DND-41 (cell line): ENCODE data around the gene PSMC2.

Experiments
- ATAC-seq: fragments of 200-7000 bp; cut with Tn5 transposase; 3 replicates; pipeline ENCODE4 v1.9.1; 2021; ENCODE audit warnings: low read depth; ENCODE audit not compliant: insufficient read depth
- DNase-seq: peaks from one replicate; pipeline ENCODE4 v3.0.0-alpha.2; 2020
- H2AFZ ChIP-seq: 2 replicates; pipeline ENCODE4 v1.6.0; 2012; ENCODE audit warnings: low read depth, low read length
- H3K27ac ChIP-seq: 2 replicates; pipeline ENCODE4 v1.5.1; 2012; ENCODE audit warnings: low read length, inconsistent platforms
- H3K27me3 ChIP-seq: fragments of 200-600 bp; sonication (generic); 2 replicates; pipeline ENCODE4 v1.6.0; 2012; ENCODE audit warnings: low read length, mild to moderate bottlenecking, inconsistent platforms; ENCODE audit not compliant: insufficient read depth, poor library complexity
- H3K36me3 ChIP-seq: 2 replicates; pipeline ENCODE4 v1.5.1; 2012; ENCODE audit warnings: low read length, inconsistent platforms; ENCODE audit not compliant: insufficient read depth
- H3K4me1 ChIP-seq: 2 replicates; pipeline ENCODE4 v1.5.1; 2012; ENCODE audit warnings: mild to moderate bottlenecking, low read length; ENCODE audit not compliant: insufficient read depth
- H3K4me2 ChIP-seq: 2 replicates; pipeline ENCODE4 v1.6.0; 2012; ENCODE audit warnings: mild to moderate bottlenecking, moderate library complexity, low read length, inconsistent platforms; ENCODE audit not compliant: insufficient read depth
- H3K4me3 ChIP-seq, 2 experiments: fragments of 200-600 bp in 1 of 2; shearing (Covaris generic) in 1 of 2; 2 replicates each; pipeline ENCODE4 v1.5.1; 2012 to 2016; ENCODE audit warnings: inconsistent platforms in 2 of 2, low read length in 2 of 2, mild to moderate bottlenecking in 2 of 2, low read depth in 1 of 2, moderate library complexity in 1 of 2
- H3K79me2 ChIP-seq: 2 replicates; pipeline ENCODE4 v1.6.0; 2012; ENCODE audit warnings: low read length, inconsistent platforms; ENCODE audit not compliant: insufficient read depth
- H3K9ac ChIP-seq: 2 replicates; pipeline ENCODE4 v1.6.0; 2012; ENCODE audit warnings: low read depth, mild to moderate bottlenecking, inconsistent platforms, low read length, moderate library complexity
- H3K9me3 ChIP-seq: 2 replicates; pipeline ENCODE4 v1.5.1; 2012; ENCODE audit warnings: low read length, moderate library complexity, mild to moderate bottlenecking, inconsistent platforms; ENCODE audit not compliant: insufficient read depth, severe bottlenecking
- H4K20me1 ChIP-seq: 2 replicates; pipeline ENCODE4 v1.6.0; 2012; ENCODE audit warnings: low read length; ENCODE audit not compliant: insufficient read depth
- EZH2 ChIP-seq: IDR thresholded peaks from 3 replicates; pipeline ENCODE4 v1.6.1; 2012; ENCODE audit warnings: borderline replicate concordance, low read depth, mild to moderate bottlenecking, moderate library complexity, low read length, inconsistent platforms; ENCODE audit not compliant: severe bottlenecking
- TF ChIP-seq, protein P1 (sequence below): IDR thresholded peaks from 2 replicates; pipeline ENCODE4 v1.5.1; 2012; ENCODE audit warnings: borderline replicate concordance, low read length, moderate library complexity, mild to moderate bottlenecking; ENCODE audit not compliant: poor library complexity, severe bottlenecking; ENCODE audit errors: extremely low read depth

PSMC2 gene

DNA sequence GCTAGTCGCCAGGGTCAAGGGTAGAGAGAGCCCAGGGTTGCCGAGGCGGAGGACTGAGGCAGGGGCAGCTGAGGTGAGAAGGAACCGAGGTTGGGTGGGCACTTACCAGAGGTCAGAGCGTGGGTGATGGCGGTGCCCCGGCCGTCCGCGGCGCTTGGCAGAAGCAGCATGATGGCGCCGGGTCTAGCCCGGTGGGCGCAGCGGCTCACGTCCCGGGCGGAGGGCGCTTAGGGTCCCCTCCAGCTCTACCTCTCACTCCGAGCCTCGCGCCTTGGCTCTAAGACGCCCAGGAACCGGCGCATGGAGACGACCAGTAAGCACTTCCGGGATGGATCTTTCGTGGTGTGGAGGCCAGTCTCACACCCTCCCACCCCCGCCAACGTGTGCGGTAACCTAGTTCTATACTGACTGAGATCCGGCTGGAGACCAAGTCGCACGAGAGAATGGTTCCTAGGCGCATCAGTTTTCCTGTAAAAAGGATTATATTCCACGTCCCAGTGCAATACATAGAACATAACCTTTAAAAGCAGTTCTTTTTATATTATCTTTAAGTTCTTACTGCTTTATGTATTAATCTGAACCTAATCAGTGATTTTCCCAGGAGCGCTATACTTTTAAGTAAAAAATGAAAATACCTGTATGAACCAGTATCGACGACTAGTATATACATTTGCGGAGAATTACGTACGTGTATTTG is 2.8 kb upstream of the PSMC2 start, which contains the start of gene DNAJC2:
Gene DNAJC2 (minus strand): TSS at position 315 of the 697 bp plus-strand sequence. CDS start 145 bp downstream, at position 170.
- peak; percentile 86 for ATAC-seq
- peak within 1 kb of the TSS; percentile 45 to 86 for H3K4me3 ChIP-seq
- peaks cover 63% of the 10 kb centered on the region for H3K4me1 ChIP-seq

DNA sequence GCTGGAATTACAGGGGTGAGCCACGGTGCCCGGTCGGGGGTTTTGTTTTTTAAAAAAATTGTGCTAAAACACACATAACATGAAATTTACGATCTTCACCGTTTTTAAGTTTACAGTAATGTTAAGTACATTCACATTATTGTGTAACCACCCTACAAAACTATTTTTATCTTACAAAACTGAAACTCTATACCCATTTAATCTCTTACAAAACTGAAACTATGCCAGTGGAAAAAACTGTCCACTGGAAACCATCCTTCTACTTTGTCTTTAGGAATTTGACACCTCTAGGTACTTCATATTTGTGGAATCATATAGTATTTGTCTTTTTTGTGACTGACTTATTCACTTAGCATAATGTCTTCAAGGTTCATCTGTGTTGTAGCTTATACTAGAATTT is 1.0 kb upstream of the PSMC2 start:
- H3K4me2 ChIP-seq, result peak overlapping the region; percentile 89

More for the DNA sequence above, 2.8 kb upstream of the PSMC2 start, which contains the start of gene DNAJC2:
- no peaks in the 10 kb centered on the region for H3K9me3 ChIP-seq
- H3K27me3 ChIP-seq, result no peaks in the 10 kb centered on the region
- TF ChIP-seq, protein P1, sequence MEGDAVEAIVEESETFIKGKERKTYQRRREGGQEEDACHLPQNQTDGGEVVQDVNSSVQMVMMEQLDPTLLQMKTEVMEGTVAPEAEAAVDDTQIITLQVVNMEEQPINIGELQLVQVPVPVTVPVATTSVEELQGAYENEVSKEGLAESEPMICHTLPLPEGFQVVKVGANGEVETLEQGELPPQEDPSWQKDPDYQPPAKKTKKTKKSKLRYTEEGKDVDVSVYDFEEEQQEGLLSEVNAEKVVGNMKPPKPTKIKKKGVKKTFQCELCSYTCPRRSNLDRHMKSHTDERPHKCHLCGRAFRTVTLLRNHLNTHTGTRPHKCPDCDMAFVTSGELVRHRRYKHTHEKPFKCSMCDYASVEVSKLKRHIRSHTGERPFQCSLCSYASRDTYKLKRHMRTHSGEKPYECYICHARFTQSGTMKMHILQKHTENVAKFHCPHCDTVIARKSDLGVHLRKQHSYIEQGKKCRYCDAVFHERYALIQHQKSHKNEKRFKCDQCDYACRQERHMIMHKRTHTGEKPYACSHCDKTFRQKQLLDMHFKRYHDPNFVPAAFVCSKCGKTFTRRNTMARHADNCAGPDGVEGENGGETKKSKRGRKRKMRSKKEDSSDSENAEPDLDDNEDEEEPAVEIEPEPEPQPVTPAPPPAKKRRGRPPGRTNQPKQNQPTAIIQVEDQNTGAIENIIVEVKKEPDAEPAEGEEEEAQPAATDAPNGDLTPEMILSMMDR, result no peak
- no peak for TF ChIP-seq EZH2
- peaks cover 18% of the 10 kb centered on the region; the same call in 1 of the 2 replicates for H4K20me1 ChIP-seq
- H3K9ac ChIP-seq, result peak within 1 kb of the TSS; percentile 73
- peaks cover 89% of the 10 kb centered on the region for H3K79me2 ChIP-seq
- H3K4me2 ChIP-seq, result peak within 1 kb of the TSS; percentile 89
- peak within 1 kb of the TSS; percentile 83 for H3K27ac ChIP-seq
- DNase-seq, result peak; percentile 87
- peaks cover 31% of the 10 kb centered on the region for H3K36me3 ChIP-seq
- H2AFZ ChIP-seq, result peak within 1 kb of the TSS; percentile 94

DNA sequence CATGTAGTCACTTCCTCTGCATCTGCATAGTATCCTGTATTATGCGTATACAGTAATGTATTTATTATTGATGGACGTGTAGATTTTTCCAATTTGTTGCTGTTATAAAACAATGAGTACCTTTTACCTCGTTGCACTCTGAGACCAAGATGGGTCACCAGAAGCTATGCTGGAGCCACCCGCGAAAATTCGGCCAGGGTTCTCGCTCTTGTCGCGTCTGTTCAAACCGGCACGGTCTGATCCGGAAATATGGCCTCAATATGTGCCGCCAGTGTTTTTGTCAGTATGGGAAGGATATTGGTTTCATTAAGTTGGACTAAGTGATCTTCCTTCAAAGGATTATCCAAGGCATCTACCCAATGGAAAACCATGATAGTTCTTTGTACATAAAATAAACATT is 1.0 kb downstream of the PSMC2 start:
- Histone ChIP-seq H3K4me1 (peaks cover 71% of the 10 kb centered on the region), H3K79me2 (peaks cover 92% of the 10 kb centered on the region), H3K9ac (peak overlapping the region; percentile 67), H4K20me1 (peaks cover 48% of the 10 kb centered on the region; the same call in 1 of the 2 replicates), H2AFZ (no peak overlapping the region), H3K27ac (peak overlapping the region; percentile 53), H3K27me3 (no peaks in the 10 kb centered on the region), H3K36me3 (peaks cover 40% of the 10 kb centered on the region), H3K4me2 (peak overlapping the region; percentile 89), H3K9me3 (no peaks in the 10 kb centered on the region), H3K4me3 (peak overlapping the region; percentile 80 to 84)
- ATAC-seq (no peak), DNase-seq (no peak)
- no peak for TF ChIP-seq EZH2
- TF ChIP-seq, protein P1, result no peak

More for the DNA sequence above, 1.0 kb upstream of the PSMC2 start:
- no peaks in the 10 kb centered on the region for H3K27me3 ChIP-seq
- peak overlapping the region; percentile 83 for H2AFZ ChIP-seq
- H3K27ac ChIP-seq, result no peak overlapping the region
- ATAC-seq (no peak), DNase-seq (no peak)
- peaks cover 31% of the 10 kb centered on the region for H3K36me3 ChIP-seq
- peaks cover 91% of the 10 kb centered on the region for H3K79me2 ChIP-seq
- H3K4me3 ChIP-seq, result peak overlapping the region in 1 of 2 experiments; percentile 80; a peak in 1 of 4 replicates
- peaks cover 30% of the 10 kb centered on the region; the same call in 1 of the 2 replicates for H4K20me1 ChIP-seq
- peaks cover 74% of the 10 kb centered on the region for H3K4me1 ChIP-seq
- no peaks in the 10 kb centered on the region for H3K9me3 ChIP-seq
- no peak for TF ChIP-seq EZH2
- TF ChIP-seq, protein P1, result no peak
- no peak overlapping the region for H3K9ac ChIP-seq
